Colonic mucosa (tissue), 4 donors: ENCODE measurements around the gene JAZF1. TPM values are rescaled to one million over a fixed set of nuclear protein-coding genes. Genes with fewer than 3 reads are reported as not detected.

Source experiments
- DNase-seq: peaks from one replicate; pipeline ENCODE4 v3.0.0-alpha.2; 2020
- H3K27ac ChIP-seq: fragments of 200-600 bp; one replicate; pipeline ENCODE4 v1.8.0; 2021
- H3K27me3 ChIP-seq: fragments of 200-600 bp; one replicate; pipeline ENCODE4 v1.8.0; 2021
- H3K36me3 ChIP-seq: fragments of 200-600 bp; one replicate; pipeline ENCODE4 v1.8.0; 2021
- H3K4me1 ChIP-seq: fragments of 200-600 bp; one replicate; pipeline ENCODE4 v1.8.0; 2021; ENCODE audit warnings: mild to moderate bottlenecking
- H3K4me3 ChIP-seq: fragments of 200-600 bp; one replicate; pipeline ENCODE4 v1.8.0; 2021
- H3K9ac ChIP-seq, 2 donors: one replicate each; pipeline ENCODE4 v1.7.0; 2013; ENCODE audit warnings: control low read depth in 2 of 2, low read depth in 2 of 2, low read length in 2 of 2
- H3K9me3 ChIP-seq: fragments of 200-600 bp; one replicate; pipeline ENCODE4 v1.8.0; 2021
- CTCF ChIP-seq: fragments of 200-600 bp; IDR thresholded peaks from one replicate; pipeline ENCODE4 v1.8.0; 2022; ENCODE audit warnings: antibody characterized with exemption, mild to moderate bottlenecking
- intact Hi-C: fragments of 100-400 bp; cut with DNase I; formaldehyde crosslinking; loops from one replicate; pipeline ENCODE4 v1.14.1; 2022
- total RNA-seq, 2 donors: library from RNA; stranded (reverse); fragmentation: NEBNext Ultra II Directional in 1 of 2; extraction: Animal tissue kit (Norgen Biotek cat#: 25700) in 1 of 2; gene quantifications; one replicate each; pipeline ENCODE4 v1.2.1, GENCODE V29; 2021
- donor health status: healthy.
- donor health status: DM: no; HTN: no; CAD: no.
- donor health status: DM: no; HTN: no; CAD: no.

Gene JAZF1
- total RNA-seq, 2 donors from 2014 or later, result 1.8 to 10.1 TPM

DNA sequence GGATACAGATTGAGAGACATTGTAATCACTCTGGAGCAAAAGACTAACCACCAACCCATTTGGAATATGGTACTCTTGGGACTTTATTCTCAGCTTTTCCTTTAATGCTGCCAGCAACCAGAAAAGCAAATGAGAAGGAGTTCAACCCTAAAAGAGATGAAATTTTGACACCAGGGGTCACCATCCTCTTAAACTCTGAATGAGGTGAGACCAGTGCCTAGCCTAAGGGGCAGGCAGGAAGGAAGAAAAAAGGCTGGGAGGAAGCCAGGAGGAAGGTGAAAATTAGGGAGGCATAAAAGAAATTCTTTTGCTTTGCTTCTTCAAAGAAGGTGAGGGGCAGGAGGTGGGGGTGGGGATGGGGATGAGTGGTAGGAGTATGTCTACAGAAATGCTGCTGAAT lies 135.8 kb downstream of the JAZF1 start:
- Histone ChIP-seq H3K36me3 (no peaks in the 10 kb centered on the region), H3K27ac (no peak overlapping the region), H3K4me1 (no peaks in the 10 kb centered on the region), H3K9me3 (no peaks in the 10 kb centered on the region), H3K9ac (no peak overlapping the region), H3K27me3 (no peaks in the 10 kb centered on the region), H3K4me3 (no peak overlapping the region)
- intact Hi-C loops, result no loop called here
- DNase-seq, result no peak
- no peak for TF ChIP-seq CTCF

GRCh38 chr7:28042721-28043120 lies 137.9 kb downstream of the JAZF1 start:
- intact Hi-C loops, result no loop called here
- no peak for TF ChIP-seq CTCF
- H3K9me3 ChIP-seq, result no peaks in the 10 kb centered on the region

GRCh38 chr7:28041508-28042314 lies 138.9 kb downstream of the JAZF1 start:
- H3K27me3 ChIP-seq, result no peaks in the 10 kb centered on the region

More at GRCh38 chr7:28042721-28043120, 137.9 kb downstream of the JAZF1 start:
- no peak overlapping the region for H3K4me3 ChIP-seq
- H3K27ac ChIP-seq, result no peak overlapping the region
- H3K36me3 ChIP-seq, result no peaks in the 10 kb centered on the region
- no peaks in the 10 kb centered on the region for H3K27me3 ChIP-seq
- no peaks in the 10 kb centered on the region for H3K4me1 ChIP-seq
- no peak for DNase-seq
- no peak overlapping the region for H3K9ac ChIP-seq

GRCh38 chr7:28038175-28038797 lies 142.3 kb downstream of the JAZF1 start:
- Histone ChIP-seq H3K36me3 (no peaks in the 10 kb centered on the region), H3K4me3 (no peak overlapping the region), H3K27me3 (no peaks in the 10 kb centered on the region), H3K9me3 (no peaks in the 10 kb centered on the region), H3K9ac (no peak overlapping the region), H3K4me1 (peaks cover 6% of the 10 kb centered on the region), H3K27ac (no peak overlapping the region)
- intact Hi-C loops, result no loop called here
- TF ChIP-seq CTCF, result no peak
- no peak for DNase-seq

More at GRCh38 chr7:28041508-28042314, 138.9 kb downstream of the JAZF1 start:
- intact Hi-C loops, result no loop called here
- H3K4me1 ChIP-seq, result peaks cover 4% of the 10 kb centered on the region
- no peaks in the 10 kb centered on the region for H3K9me3 ChIP-seq
- no peak for DNase-seq
- no peak overlapping the region for H3K4me3 ChIP-seq
- TF ChIP-seq CTCF, result no peak
- no peak overlapping the region for H3K9ac ChIP-seq
- no peaks in the 10 kb centered on the region for H3K36me3 ChIP-seq
- no peak overlapping the region for H3K27ac ChIP-seq

- no peak overlapping the region for H3K4me3 ChIP-seq
- H3K9ac ChIP-seq, result no peak overlapping the region
- no peak for DNase-seq
- H3K36me3 ChIP-seq, result no peaks in the 10 kb centered on the region
- H3K4me1 ChIP-seq, result peaks cover 6% of the 10 kb centered on the region
- no peaks in the 10 kb centered on the region for H3K27me3 ChIP-seq
- H3K27ac ChIP-seq, result peak overlapping the region; percentile 36
- intact Hi-C loops, result no loop called here
- no peaks in the 10 kb centered on the region for H3K9me3 ChIP-seq
- no peak for TF ChIP-seq CTCF
These were observed 143.2 kb downstream of the JAZF1 start for GRCh38 chr7:28037220-28038010.
